PC-9 (cell line): ENCODE results near the gene SMTNL2. TPM values are rescaled to one million over a fixed set of nuclear protein-coding genes. Genes with fewer than 3 reads are reported as not detected.
"Not testable (repeated sequence)": the region's sequence is repeated elsewhere in the genome, so short reads cannot be mapped to it uniquely, and the experiment has no call there.

Experiments used
- BruUV-seq: library from RNA; stranded (reverse); fragments of 400-500 nt; replicated peaks from 2 replicates; lab custom pipeline; 2021; lab: Mats Ljungman, UMichigan
- CTCF ChIA-PET: fragments of 300-600 bp; sonication (Branson Sonifier 250); formaldehyde crosslinking; loops from one replicate; lab custom pipeline; 2022; ENCODE audit warnings: antibody characterized with exemption; lab: Charles Lee
- POLR2A ChIA-PET: fragments of 300-600 bp; sonication (Branson Sonifier 250); formaldehyde crosslinking; loops from one replicate; lab custom pipeline; 2022; ENCODE audit warnings: antibody characterized with exemption; ENCODE audit not compliant: unreplicated experiment; lab: Charles Lee
- DNase-seq, 2 experiments: peaks; one replicate each; pipeline versions ENCODE4 v3.0.0 to v3.0.0-alpha.2; 2015 to 2022; ENCODE audit warnings: mixed read lengths in 1 of 2
- H2AFZ ChIP-seq: fragments of 200-600 bp; sonication (generic); 2 replicates; pipeline ENCODE4 v1.8.1; 2017; ENCODE audit warnings: antibody characterized with exemption
- H3F3A ChIP-seq: fragments of 200-600 bp; sonication (generic); 2 replicates; pipeline ENCODE4 v1.8.1; 2017; ENCODE audit warnings: antibody characterized with exemption, mild to moderate bottlenecking, low read depth; ENCODE audit not compliant: insufficient read depth
- H3K27ac ChIP-seq: fragments of 200-600 bp; sonication (generic); 2 replicates; pipeline ENCODE4 v1.6.1; 2016; ENCODE audit warnings: mixed run types
- H3K27me3 ChIP-seq: fragments of 200-600 bp; sonication (generic); 2 replicates; pipeline ENCODE4 v1.6.1; 2016; ENCODE audit warnings: low read depth, mixed run types; ENCODE audit not compliant: insufficient read depth
- H3K36me3 ChIP-seq: fragments of 200-600 bp; sonication (generic); 2 replicates; pipeline ENCODE4 v1.6.1; 2016; ENCODE audit warnings: low read depth, mixed run types
- H3K4me1 ChIP-seq: fragments of 200-600 bp; sonication (generic); replicated peaks from 2 replicates; pipeline ENCODE4 v1.6.1; 2016; ENCODE audit warnings: mixed run types; ENCODE audit not compliant: insufficient read depth
- H3K4me2 ChIP-seq: fragments of 200-600 bp; sonication (generic); 2 replicates; pipeline ENCODE4 v1.6.1; 2017; ENCODE audit warnings: mixed run types
- H3K4me3 ChIP-seq: fragments of 200-600 bp; sonication (generic); 2 replicates; pipeline ENCODE4 v1.6.1; 2016; ENCODE audit warnings: mixed run types
- H3K79me2 ChIP-seq: fragments of 200-600 bp; sonication (generic); 2 replicates; pipeline ENCODE4 v1.6.1; 2017; ENCODE audit warnings: low read depth, mixed run types
- H3K9me2 ChIP-seq: fragments of 200-600 bp; sonication (generic); 2 replicates; pipeline ENCODE4 v1.8.1; 2017; ENCODE audit warnings: mild to moderate bottlenecking; ENCODE audit not compliant: insufficient read depth
- H3K9me3 ChIP-seq: fragments of 200-600 bp; sonication (generic); 2 replicates; pipeline ENCODE4 v1.8.1; 2016; ENCODE audit warnings: low read depth; ENCODE audit not compliant: insufficient read depth
- H4K20me1 ChIP-seq: fragments of 200-600 bp; sonication (generic); 2 replicates; pipeline ENCODE4 v1.8.1; 2017; ENCODE audit not compliant: insufficient read depth
- EZH2 ChIP-seq: fragments of 200-600 bp; sonication (generic); IDR thresholded peaks from 2 replicates; pipeline ENCODE4 v1.8.0; 2017; ENCODE audit warnings: antibody characterized with exemption, low read depth
- intact Hi-C: fragments of 100-400 bp; cut with micrococcal nuclease; formaldehyde crosslinking; loops from one replicate; pipeline ENCODE4 v1.10.0; 2022; ENCODE audit not compliant: unreplicated experiment
- total RNA-seq: library from RNA; stranded (reverse); gene quantifications from 2 replicates; pipeline ENCODE4 v1.2.3, GENCODE V29; 2021
- TF ChIP-seq, protein P1 (sequence below): fragments of 200-600 bp; sonication (generic); conservative IDR thresholded peaks from 2 replicates; pipeline ENCODE4 v1.6.1; 2017; ENCODE audit warnings: mixed run types, antibody characterized with exemption, mild to moderate bottlenecking, moderate library complexity

SMTNL2 gene
- total RNA-seq, 1 experiment from 2014 or later = not detected

DNA sequence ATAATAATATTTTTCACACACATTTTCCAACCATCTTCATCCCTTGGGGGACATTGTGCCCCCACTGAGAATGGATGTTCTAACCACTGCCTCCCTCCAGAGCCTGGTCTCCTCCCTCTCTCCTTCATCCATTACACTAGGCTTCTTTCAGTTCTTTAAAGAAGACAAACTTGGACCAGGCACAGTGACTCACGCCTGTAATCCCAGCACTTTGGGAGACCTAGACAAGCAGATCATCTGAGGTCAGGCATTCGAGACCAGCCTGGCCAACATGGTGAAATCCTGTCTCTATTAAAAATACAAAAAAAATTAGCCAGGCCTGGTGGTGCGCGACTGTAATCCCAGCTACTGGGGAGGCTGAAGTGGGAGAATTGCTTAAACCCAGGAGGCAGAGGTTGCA lies 50.6 kb downstream of the SMTNL2 start:
- peaks cover 10% of the 10 kb centered on the region; the same call in 1 of the 2 replicates for H3K4me1 ChIP-seq
- no peak overlapping the region for H3K27ac ChIP-seq
- no peak overlapping the region for H3K4me2 ChIP-seq
- H3K79me2 ChIP-seq = no peaks in the 10 kb centered on the region
- no peak overlapping the region for H3K4me3 ChIP-seq
- H3F3A ChIP-seq = no peaks in the 10 kb centered on the region; the same call in 1 of the 2 replicates
- H2AFZ ChIP-seq = no peak overlapping the region
- no peak for TF ChIP-seq EZH2
- TF ChIP-seq, protein P1, sequence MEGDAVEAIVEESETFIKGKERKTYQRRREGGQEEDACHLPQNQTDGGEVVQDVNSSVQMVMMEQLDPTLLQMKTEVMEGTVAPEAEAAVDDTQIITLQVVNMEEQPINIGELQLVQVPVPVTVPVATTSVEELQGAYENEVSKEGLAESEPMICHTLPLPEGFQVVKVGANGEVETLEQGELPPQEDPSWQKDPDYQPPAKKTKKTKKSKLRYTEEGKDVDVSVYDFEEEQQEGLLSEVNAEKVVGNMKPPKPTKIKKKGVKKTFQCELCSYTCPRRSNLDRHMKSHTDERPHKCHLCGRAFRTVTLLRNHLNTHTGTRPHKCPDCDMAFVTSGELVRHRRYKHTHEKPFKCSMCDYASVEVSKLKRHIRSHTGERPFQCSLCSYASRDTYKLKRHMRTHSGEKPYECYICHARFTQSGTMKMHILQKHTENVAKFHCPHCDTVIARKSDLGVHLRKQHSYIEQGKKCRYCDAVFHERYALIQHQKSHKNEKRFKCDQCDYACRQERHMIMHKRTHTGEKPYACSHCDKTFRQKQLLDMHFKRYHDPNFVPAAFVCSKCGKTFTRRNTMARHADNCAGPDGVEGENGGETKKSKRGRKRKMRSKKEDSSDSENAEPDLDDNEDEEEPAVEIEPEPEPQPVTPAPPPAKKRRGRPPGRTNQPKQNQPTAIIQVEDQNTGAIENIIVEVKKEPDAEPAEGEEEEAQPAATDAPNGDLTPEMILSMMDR = no peak
- no peaks in the 10 kb centered on the region for H3K36me3 ChIP-seq
- H3K9me3 ChIP-seq = no peaks in the 10 kb centered on the region
- H3K9me2 ChIP-seq = no peaks in the 10 kb centered on the region
- no peak for DNase-seq
- H4K20me1 ChIP-seq = no peaks in the 10 kb centered on the region
- CTCF ChIA-PET = no interaction called here
- peaks cover 5% of the 10 kb centered on the region; the same call in 1 of the 2 replicates for H3K27me3 ChIP-seq
- POLR2A ChIA-PET = no interaction called here
- intact Hi-C loops = loop anchor here (5.0 kb wide), 2 partner anchors 252 to 272 kb away; no protein-coding TSS in a partner anchor
- no TSS peak for BruUV-seq

DNA sequence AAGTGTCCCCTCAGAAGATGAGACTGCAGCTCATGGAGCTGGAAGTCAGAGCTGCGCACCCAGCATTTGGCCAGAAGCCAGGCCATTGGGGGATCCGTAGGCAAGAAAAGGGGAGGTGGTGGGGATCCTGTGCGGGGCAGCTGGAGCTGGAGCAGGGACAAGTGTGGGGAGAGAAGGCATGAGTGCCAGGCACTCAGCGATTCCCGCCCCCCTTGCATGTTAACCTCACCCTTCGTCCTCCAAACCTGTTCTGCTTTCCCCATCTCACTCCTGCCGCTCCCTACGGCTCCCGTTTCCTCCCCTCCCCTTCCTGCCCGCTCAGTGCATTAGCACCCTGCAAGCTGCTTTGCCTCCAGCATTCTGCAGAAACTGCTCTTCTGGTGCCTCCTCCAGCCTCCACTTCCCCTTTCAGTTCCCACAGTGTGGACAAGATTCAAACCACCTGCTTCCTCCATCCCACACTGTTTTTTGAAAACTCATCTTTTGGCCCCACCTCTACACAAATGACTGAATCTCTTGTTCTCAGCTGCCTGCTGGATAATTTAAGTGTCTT lies 51.6 kb downstream of the SMTNL2 start:
- Histone ChIP-seq H3K27me3 (peaks cover 5% of the 10 kb centered on the region; the same call in 1 of the 2 replicates), H4K20me1 (no peaks in the 10 kb centered on the region), H3K4me1 (peaks cover 10% of the 10 kb centered on the region; the same call in 1 of the 2 replicates), H3K9me2 (no peaks in the 10 kb centered on the region), H3K4me3 (no peak overlapping the region), H3K36me3 (no peaks in the 10 kb centered on the region), H3K79me2 (no peaks in the 10 kb centered on the region), H3F3A (no peaks in the 10 kb centered on the region; the same call in 1 of the 2 replicates), H2AFZ (no peak overlapping the region), H3K4me2 (peak overlapping the region; percentile 17; the same call in 1 of the 2 replicates), H3K27ac (no peak overlapping the region), H3K9me3 (no peaks in the 10 kb centered on the region)
- intact Hi-C loops = loop anchor here (5.0 kb wide), 2 partner anchors 251 to 271 kb away; no protein-coding TSS in a partner anchor
- peak in 1 of 2 experiments; percentile 26 for DNase-seq
- TF ChIP-seq, protein P1 = no peak
- no peak for TF ChIP-seq EZH2
- ChIA-PET POLR2A (no interaction called here), CTCF (no interaction called here)
- no TSS peak for BruUV-seq

DNA sequence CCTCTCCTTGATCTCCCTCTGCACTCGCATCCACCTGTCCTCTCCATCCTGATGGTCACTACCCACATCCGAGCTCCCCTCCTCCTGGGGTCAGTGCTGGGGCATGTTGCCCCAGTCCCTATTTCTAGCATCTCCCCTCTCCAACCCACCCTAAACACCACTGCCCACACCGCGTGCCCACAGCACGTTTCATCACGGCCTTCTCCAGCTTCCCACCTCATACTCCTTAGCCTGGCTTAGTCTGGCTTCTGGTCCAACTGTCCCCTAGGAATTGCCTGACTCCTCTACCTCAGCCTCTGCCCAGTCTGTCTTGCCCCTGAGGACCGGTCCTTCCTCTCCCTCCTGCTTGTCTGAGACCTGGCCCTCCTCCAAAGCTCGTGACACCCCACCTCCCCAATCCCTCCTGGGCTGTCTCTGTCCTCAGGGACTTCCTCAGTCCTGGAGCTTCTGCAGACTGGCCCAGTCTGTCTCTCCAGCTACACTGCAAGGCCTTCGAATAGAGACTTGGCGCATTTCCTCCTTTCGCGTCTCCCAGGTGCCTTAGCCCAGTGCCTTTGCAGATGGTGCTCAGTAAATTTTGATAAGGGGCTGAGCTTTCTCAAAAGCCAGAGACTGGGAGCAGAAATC lies 52.3 kb downstream of the SMTNL2 start:
- intact Hi-C loops = loop anchor here (5.0 kb wide), 2 partner anchors 251 to 271 kb away; no protein-coding TSS in a partner anchor
- H3K4me1 ChIP-seq = peaks cover 10% of the 10 kb centered on the region; the same call in 1 of the 2 replicates
- TF ChIP-seq, protein P1 = no peak
- no peak for TF ChIP-seq EZH2
- H3K4me2 ChIP-seq = no peak overlapping the region
- no peaks in the 10 kb centered on the region for H3K79me2 ChIP-seq
- CTCF ChIA-PET = interaction anchor here (0.6 to 1.3 kb wide), 2 partner anchors 38 to 70 kb away, joined by 3 to 8 read pairs; no protein-coding TSS in a partner anchor
- H2AFZ ChIP-seq = no peak overlapping the region
- H3K9me3 ChIP-seq = no peaks in the 10 kb centered on the region
- no peaks in the 10 kb centered on the region; the same call in 1 of the 2 replicates for H3F3A ChIP-seq
- H3K4me3 ChIP-seq = no peak overlapping the region
- no peaks in the 10 kb centered on the region for H3K36me3 ChIP-seq
- H3K9me2 ChIP-seq = no peaks in the 10 kb centered on the region
- no peak overlapping the region for H3K27ac ChIP-seq
- H4K20me1 ChIP-seq = no peaks in the 10 kb centered on the region
- POLR2A ChIA-PET = no interaction called here
- peaks cover 5% of the 10 kb centered on the region; the same call in 1 of the 2 replicates for H3K27me3 ChIP-seq
- BruUV-seq = no TSS peak
- no peak for DNase-seq

DNA sequence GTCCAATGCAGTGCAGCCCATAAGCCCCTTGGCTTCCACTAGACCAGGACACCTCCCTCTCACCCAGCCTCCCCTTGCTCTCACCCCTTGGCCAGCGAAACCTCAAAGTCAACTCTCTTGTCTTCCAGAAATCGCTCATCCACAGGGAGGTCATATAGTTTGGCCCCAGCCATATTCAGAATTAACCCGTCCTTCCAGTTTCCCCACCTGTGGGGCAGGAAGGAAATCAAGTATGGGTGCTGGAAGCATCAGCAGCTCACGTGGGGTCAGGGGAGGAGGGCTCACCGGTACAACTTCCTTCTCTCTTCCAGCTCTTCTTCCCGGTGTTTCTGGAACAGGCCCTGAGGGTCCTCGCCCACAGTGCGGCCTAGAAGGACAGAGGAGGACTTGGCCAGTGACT lies 54.4 kb downstream of the SMTNL2 start:
- DNase-seq = peak; percentile 48 to 68
- peak overlapping the region; percentile 53; the same call in 1 of the 2 replicates for H3K4me3 ChIP-seq

More for the DNA sequence above, 54.4 kb downstream of the SMTNL2 start:
- not testable (repeated sequence) for H3F3A ChIP-seq, H3K9me2 ChIP-seq, H3K27ac ChIP-seq, H3K36me3 ChIP-seq, H4K20me1 ChIP-seq, H3K9me3 ChIP-seq, H3K79me2 ChIP-seq, BruUV-seq, H3K27me3 ChIP-seq, H3K4me1 ChIP-seq
- POLR2A ChIA-PET = interaction anchor here (0.6 to 0.7 kb wide), 2 partner anchors 108 to 981 kb away, joined by 3 read pairs; no protein-coding TSS in a partner anchor
- CTCF ChIA-PET = interaction anchor here (0.6 to 1.2 kb wide), 2 partner anchors 245 to 423 kb away, joined by 3 to 4 read pairs; no protein-coding TSS in a partner anchor
- intact Hi-C loops = loop anchor here (5.0 kb wide), 2 partner anchors 249 to 269 kb away; no protein-coding TSS in a partner anchor
- Histone ChIP-seq H3K4me2 (peak overlapping the region; percentile 80), H2AFZ (peak overlapping the region; percentile 72; the same call in 1 of the 2 replicates)
